Sigmoid colon (tissue), 7 donors: Measurements from ENCODE around the gene PRKCI. TPM values are rescaled to one million over a fixed set of nuclear protein-coding genes. Genes with fewer than 3 reads are reported as not detected.
"Not testable (repeated sequence)": the region's sequence is repeated elsewhere in the genome, so short reads cannot be mapped to it uniquely, and the experiment has no call there.

Source experiments
- DNase-seq: peaks from one replicate; pipeline ENCODE4 v3.0.0-alpha.2; 2019
- H3K27ac ChIP-seq, 4 donors: fragments of 200-600 bp; sonication (generic); one replicate each; pipeline ENCODE4 v1.5.1; 2016 to 2019; ENCODE audit warnings: mild to moderate bottlenecking in 1 of 4
- H3K27me3 ChIP-seq, 3 donors: fragments of 200-600 bp; sonication (generic); one replicate each; pipeline ENCODE4 v1.5.1; 2019; ENCODE audit warnings: mild to moderate bottlenecking in 1 of 3
- H3K36me3 ChIP-seq, 4 donors: fragments of 200-600 bp; sonication (generic); one replicate each; pipeline ENCODE4 v1.5.1; 2016 to 2019
- H3K4me1 ChIP-seq, 4 donors: fragments of 200-600 bp; sonication (generic); one replicate each; pipeline ENCODE4 v1.5.1; 2017 to 2019
- H3K4me3 ChIP-seq, 4 donors: fragments of 200-600 bp; sonication (generic); one replicate each; pipeline ENCODE4 v1.5.1; 2017 to 2019; ENCODE audit warnings: mild to moderate bottlenecking in 2 of 4, moderate library complexity in 1 of 4
- H3K9me3 ChIP-seq, 4 donors: fragments of 200-600 bp in 3 of 4; sonication (generic) in 3 of 4; one replicate each; pipeline versions ENCODE4 v1.5.1 to v1.6.1; 2013 to 2019
- CTCF ChIP-seq, 4 experiments: fragments of 450-650 bp in 3 of 4; fragments of 200-600 bp in 1 of 4; IDR thresholded peaks; one replicate each; pipeline ENCODE4 v1.5.1; 2016 to 2019; ENCODE audit warnings: antibody characterized with exemption in 4 of 4, mild to moderate bottlenecking in 3 of 4, moderate library complexity in 2 of 4
- EP300 ChIP-seq, 4 donors: sonication (generic); formaldehyde crosslinking; IDR thresholded peaks; one replicate each; pipeline ENCODE4 v1.6.1; 2017; ENCODE audit warnings: antibody characterized with exemption in 4 of 4
- POLR2A ChIP-seq, 2 donors: fragments of 450-650 bp; IDR thresholded peaks; one replicate each; pipeline ENCODE4 v1.6.1; 2016; ENCODE audit warnings: antibody characterized with exemption in 2 of 2, mild to moderate bottlenecking in 2 of 2, moderate library complexity in 2 of 2
- POLR2AphosphoS5 ChIP-seq, 4 donors: sonication (generic); formaldehyde crosslinking; IDR thresholded peaks; one replicate each; pipeline ENCODE4 v1.6.1; 2017; ENCODE audit warnings: antibody characterized with exemption in 4 of 4
- WGBS, 2 donors: extraction: QIAGEN DNeasy Blood & Tissue Kit; methylation state at CpG; one replicate each; pipeline ENCODE4 v1.1.7; 2013; 5-methylcytosine and 5-hydroxymethylcytosine counted together
- intact Hi-C: fragments of 100-400 bp; cut with DNase I; formaldehyde crosslinking; loops from one replicate; pipeline ENCODE4 v1.15.1; 2023
- polyA plus RNA-seq, 3 donors: library from polyadenylated mRNA; stranded (reverse); fragments of 200-250 nt; gene quantifications; one replicate each; pipeline ENCODE4 v1.2.3, GENCODE V29; 2013
- total RNA-seq, 4 donors: library from RNA; depleted of rRNA; stranded (reverse); fragments of >200 nt; gene quantifications; one replicate each; pipeline ENCODE4 v1.1.0, GENCODE V29; 2016
- donor health status: healthy with polysubstance abuse.
- donor health status: Bipolar disorder and iron deficiency.
- donor health status: healthy.

The PRKCI gene
- total and polyA plus RNA-seq, 7 donors, result 11.8 to 33.2 (median 23.9) TPM

GRCh38 chr3:170324962-170325361, 102.7 kb downstream of the PRKCI start:
- no peak for DNase-seq
- 69 to 84% methylated on average over 3 of the region's 3 CpGs for WGBS, 2 donors
- Histone ChIP-seq H3K27ac (no peak overlapping the region), H3K9me3 (no peaks in the 10 kb centered on the region), H3K36me3 (no peaks in the 10 kb centered on the region), H3K4me3 (no peak overlapping the region), H3K4me1 (no peaks in the 10 kb centered on the region), H3K27me3 (no peaks in the 10 kb centered on the region)
- TF ChIP-seq POLR2A (IDR thresholded peaks at IDR 0.05), result no peak
- TF ChIP-seq EP300 (IDR thresholded peaks at IDR 0.05), result no peak
- TF ChIP-seq CTCF (IDR thresholded peaks at IDR 0.05), result no peak
- no peak for TF ChIP-seq POLR2AphosphoS5 (IDR thresholded peaks at IDR 0.05)
- intact Hi-C loops, result no loop called here

- WGBS, 2 donors, result 95 to 96% methylated on average over 24 of the region's 24 CpGs
- TF ChIP-seq EP300 (IDR thresholded peaks at IDR 0.05), result no peak
- no peak for TF ChIP-seq CTCF (IDR thresholded peaks at IDR 0.05)
- TF ChIP-seq POLR2AphosphoS5 (IDR thresholded peaks at IDR 0.05), result no peak
- TF ChIP-seq POLR2A (IDR thresholded peaks at IDR 0.05), result no peak
- H3K27me3 ChIP-seq, result no peaks in the 10 kb centered on the region
- no peaks in the 10 kb centered on the region for H3K4me1 ChIP-seq
- no peak overlapping the region for H3K4me3 ChIP-seq
- no peak overlapping the region for H3K27ac ChIP-seq
- intact Hi-C loops, result no loop called here
- H3K9me3 ChIP-seq, result no peaks in the 10 kb centered on the region
- no peaks in the 10 kb centered on the region for H3K36me3 ChIP-seq
- no peak for DNase-seq
Measured at GRCh38 chr3:170327040-170327808, 105.0 kb downstream of the PRKCI start.

GRCh38 chr3:170327868-170328548, 105.8 kb downstream of the PRKCI start:
- intact Hi-C loops, H3K4me1 ChIP-seq, DNase-seq, H3K27ac ChIP-seq, H3K9me3 ChIP-seq, H3K4me3 ChIP-seq, H3K27me3 ChIP-seq, H3K36me3 ChIP-seq: not testable (repeated sequence)
- 81 to 96% methylated on average over 7 of the region's 7 CpGs for WGBS, 2 donors

- H3K9me3 ChIP-seq, result no peaks in the 10 kb centered on the region
- DNase-seq, result no peak
- H3K4me3 ChIP-seq, result no peak overlapping the region
- no peaks in the 10 kb centered on the region for H3K4me1 ChIP-seq
- no peaks in the 10 kb centered on the region for H3K27me3 ChIP-seq
- no peak overlapping the region for H3K27ac ChIP-seq
- no peaks in the 10 kb centered on the region for H3K36me3 ChIP-seq
- intact Hi-C loops, result no loop called here
- no peak for TF ChIP-seq POLR2AphosphoS5 (IDR thresholded peaks at IDR 0.05)
- no peak for TF ChIP-seq CTCF (IDR thresholded peaks at IDR 0.05)
- no peak for TF ChIP-seq EP300 (IDR thresholded peaks at IDR 0.05)
- TF ChIP-seq POLR2A (IDR thresholded peaks at IDR 0.05), result no peak
- WGBS, 2 donors, result 35 to 72% methylated on average over 5 of the region's 5 CpGs
Measured at GRCh38 chr3:170330366-170330765, 108.1 kb downstream of the PRKCI start.

GRCh38 chr3:170331143-170331542, 108.9 kb downstream of the PRKCI start:
- DNase-seq, result no peak
- no peaks in the 10 kb centered on the region for H3K4me1 ChIP-seq
- H3K27ac ChIP-seq, result no peak overlapping the region
- H3K4me3 ChIP-seq, result no peak overlapping the region
- no peaks in the 10 kb centered on the region for H3K36me3 ChIP-seq
- intact Hi-C loops, result no loop called here
- TF ChIP-seq EP300 (IDR thresholded peaks at IDR 0.05) (no peak), POLR2A (IDR thresholded peaks at IDR 0.05) (no peak), POLR2AphosphoS5 (IDR thresholded peaks at IDR 0.05) (no peak), CTCF (IDR thresholded peaks at IDR 0.05) (no peak)
- H3K27me3 ChIP-seq, result no peaks in the 10 kb centered on the region
- 15 to 32% methylated on average over 4 of the region's 4 CpGs for WGBS, 2 donors
- no peaks in the 10 kb centered on the region for H3K9me3 ChIP-seq
